Stimulated activated CD4-positive, alpha-beta T cell treated with anti-CD3 and anti-CD28 coated beads, Interleukin-1b, Interleukin-23, amount 100 ng/mL, for 24 hours (primary cell): ENCODE data around the gene TRABD2B.

Experiments
- DNase-seq, 4 experiments: peaks; one replicate each; pipeline ENCODE4 v3.0.0-alpha.2; 2020; ENCODE audit warnings: low read depth in 4 of 4, low spot score in 1 of 4

The TRABD2B gene

DNA sequence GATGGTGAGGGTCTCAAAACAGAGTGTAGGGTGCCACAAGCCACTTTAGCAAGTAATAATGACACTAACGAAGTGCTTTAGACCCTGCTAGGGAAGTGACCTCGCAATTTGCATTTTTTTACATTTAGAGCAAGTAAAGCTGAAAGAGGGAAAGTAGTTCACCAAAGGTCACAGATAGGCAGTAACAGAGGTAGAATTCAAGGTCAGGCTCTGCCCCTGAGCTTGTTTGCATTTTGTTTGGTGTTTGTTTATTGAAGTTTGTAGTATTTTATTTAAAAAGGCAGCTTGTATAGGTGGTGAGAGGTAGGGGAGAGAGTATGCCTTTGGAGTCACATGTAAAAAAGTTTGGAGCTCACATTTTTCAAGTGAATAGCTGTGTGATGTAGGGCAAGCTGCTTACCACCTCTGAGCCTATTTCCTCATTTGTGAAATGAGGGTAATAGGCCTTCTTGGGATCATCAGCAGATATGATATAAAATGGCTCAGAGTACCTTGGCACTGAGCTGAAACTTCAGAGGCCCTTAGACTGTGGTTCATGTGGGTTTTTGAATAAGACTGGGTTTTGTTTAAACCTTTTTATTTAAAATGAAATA is 142.5 kb downstream of the TRABD2B start:
- no peak for DNase-seq

DNA sequence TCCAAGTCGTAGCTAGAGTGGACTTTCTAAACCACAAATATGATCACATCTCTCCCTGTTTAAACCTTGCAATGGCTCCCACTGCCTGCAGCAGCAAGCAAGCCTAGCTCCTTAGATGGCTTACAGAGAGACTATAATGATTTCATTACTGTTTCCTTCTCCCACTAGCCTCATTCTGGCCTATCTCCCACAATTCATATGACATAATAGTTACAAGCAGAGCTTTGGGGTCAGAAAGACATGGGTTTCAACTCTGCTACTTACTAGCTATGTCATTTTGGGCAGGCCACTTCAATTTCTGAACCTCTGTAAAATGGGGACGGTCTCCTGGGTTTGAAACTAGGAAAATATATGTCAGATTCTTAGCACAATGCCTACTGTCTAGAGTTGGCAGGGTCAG is 143.3 kb downstream of the TRABD2B start:
- no peak for DNase-seq

DNA sequence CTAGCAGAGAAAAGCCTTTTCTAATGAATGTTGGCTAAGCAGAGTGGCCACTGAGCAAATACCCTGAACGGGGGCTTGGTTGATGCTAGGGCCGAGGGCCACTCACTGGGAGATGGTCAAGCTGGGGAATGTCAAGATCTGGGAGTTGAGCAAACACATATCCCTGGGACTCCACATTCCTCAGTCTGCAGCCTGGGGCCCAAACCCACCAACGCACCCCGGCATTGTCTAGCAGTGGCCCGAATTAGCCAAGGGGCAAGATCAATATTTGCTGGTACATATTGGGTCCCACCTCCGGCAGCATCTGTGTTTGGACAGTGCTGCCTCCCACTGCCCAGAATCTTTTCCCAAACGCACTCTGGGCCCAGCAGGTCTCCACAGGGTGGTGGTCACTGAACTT is 144.1 kb downstream of the TRABD2B start:
- no peak for DNase-seq

DNA sequence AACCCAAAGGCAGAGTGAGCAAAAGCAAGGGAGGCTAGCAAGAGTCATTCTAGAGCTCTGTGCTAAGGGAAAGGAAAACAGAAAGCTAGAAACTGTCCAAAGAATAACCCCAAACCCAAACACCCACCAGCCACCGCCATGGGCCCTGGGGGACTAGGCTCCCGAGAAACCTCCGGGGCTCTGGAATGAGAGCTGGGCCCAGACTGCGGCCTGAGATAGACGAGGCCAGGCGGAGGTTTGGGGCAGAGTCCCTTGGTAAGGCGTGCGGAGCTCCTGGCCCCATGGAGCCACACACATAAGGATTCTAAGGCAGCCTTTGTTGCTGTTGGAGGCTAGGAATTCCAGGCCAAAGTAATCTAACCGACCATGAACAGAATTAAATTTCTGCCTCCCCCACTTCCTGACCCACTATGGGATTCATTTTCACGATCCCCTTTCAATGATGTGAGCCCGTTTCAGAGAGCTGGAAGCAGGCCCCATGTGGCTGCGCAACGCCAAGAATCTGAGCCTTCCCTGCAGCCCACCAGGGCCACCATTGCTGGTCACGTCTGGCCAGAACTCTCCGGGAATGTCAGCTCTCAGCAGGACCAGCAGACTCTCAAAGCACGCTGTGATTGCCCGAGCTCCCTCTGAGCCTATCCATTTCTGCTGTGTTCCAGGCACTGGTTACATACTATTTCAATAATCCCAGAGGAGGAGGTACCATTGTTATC is 145.0 kb downstream of the TRABD2B start:
- no peak for DNase-seq

DNA sequence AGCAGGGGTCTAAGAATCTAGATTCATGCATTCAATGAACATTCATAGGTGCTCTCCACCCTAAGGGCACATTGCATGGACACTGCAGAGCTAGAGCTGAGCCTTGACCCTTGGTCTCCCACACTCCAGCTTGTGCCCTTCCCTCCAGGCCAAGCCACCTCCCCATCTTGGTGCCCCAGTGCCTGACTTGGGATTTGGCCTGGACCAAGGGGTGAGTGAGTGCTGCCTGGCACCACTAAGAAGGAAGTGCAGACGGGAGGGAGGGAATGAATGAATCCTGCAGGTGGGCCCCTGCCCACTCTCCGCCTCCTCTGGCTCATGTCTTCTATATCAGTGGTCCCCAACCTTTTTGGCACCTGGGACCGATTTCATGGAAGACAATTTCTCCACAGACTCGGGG is 146.7 kb downstream of the TRABD2B start:
- DNase-seq, result no peak

DNA sequence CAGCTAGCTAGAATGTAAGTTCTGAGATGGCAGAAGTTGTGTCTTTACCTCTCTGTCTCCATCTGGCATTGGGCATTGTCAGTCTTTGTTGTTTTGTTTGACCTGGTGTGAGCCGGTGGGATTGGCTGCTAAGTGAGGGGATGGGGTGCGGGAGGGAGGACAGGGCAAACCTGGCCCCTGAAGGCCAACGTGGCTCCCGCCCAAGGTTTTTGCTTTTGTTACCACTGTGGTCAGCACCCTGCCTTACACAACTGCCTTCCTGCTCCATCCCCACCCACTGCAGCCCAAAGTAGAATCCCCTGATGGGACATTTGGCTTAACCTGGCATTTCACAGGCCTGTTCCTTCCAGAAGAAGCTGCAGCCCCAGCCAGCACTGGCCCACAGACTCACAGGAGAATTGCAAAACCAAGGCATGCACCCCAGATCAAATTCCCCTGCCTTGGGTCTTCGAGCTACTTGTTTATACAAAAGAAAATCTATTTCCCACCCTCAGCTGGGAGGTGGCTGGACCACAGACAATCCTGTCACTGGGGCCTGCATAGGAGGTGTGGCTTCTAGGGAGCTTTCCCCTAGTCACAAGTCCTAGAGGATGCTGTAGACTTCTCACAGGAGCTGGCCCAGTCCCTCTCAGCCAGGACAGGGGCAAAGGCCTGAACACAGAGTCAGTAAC is 147.5 kb downstream of the TRABD2B start:
- DNase-seq, result no peak

DNA sequence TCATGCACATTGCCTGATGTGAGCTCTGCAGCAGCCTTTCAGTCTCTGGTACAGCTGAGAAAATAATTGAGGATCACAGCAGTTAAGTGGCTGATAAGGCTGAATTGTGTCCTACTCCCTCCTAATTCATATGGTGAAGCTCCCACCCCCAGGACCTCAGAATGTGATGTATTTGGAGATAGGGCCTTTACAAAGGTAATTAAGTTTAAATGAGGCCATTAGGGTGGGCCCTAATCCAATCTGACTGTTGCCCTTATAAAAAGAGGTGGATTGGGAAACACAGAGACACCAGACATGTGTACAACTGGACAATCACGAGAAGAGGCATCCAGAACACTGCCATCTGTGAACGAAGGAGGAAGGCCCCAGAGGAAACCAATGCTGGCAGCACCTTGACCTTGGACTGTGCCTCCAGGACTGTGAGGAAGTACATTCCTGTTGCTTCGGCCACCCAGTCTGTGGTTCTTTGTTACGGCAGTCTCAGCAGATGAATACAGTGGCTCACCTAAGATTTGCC is 148.1 kb downstream of the TRABD2B start:
- no peak for DNase-seq

DNA sequence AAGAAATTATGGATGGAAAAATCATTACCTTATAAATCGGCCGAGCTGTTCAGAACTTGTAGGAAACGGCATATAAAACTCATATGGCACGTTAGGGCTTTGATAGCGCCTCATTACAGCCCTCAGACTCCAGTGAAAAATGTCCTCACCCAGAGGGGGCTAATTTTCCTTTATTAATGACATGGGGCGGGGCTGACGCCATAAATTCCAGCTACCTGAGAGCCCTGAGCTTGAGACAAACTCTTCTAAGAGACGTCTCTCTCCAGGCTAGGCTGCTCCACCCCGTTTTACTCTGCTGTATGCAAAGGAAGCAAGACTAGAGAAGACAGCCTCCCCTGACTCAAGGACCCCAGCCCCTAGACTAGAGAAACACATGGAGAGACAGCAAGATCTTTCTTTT is 149.4 kb downstream of the TRABD2B start:
- no peak for DNase-seq

DNA sequence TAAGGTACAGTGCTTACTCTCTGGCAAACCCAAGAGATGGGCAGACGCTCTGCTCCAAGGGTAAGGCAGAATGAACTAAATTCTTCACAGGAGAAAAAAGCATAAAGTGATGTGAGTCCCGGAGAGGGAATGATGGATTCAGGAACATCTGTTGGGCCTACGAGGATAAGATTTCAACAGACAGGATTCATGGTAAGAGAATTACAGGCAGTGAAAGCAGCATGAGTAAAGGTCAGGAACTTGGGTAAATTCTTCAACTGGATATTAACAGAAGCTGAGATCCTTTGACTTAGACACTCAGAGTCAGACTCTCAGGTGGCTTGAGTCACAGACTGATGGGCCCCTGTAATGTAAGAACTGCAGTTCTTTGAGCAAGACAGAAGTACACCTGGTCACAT is 152.6 kb downstream of the TRABD2B start:
- DNase-seq, result no peak

DNA sequence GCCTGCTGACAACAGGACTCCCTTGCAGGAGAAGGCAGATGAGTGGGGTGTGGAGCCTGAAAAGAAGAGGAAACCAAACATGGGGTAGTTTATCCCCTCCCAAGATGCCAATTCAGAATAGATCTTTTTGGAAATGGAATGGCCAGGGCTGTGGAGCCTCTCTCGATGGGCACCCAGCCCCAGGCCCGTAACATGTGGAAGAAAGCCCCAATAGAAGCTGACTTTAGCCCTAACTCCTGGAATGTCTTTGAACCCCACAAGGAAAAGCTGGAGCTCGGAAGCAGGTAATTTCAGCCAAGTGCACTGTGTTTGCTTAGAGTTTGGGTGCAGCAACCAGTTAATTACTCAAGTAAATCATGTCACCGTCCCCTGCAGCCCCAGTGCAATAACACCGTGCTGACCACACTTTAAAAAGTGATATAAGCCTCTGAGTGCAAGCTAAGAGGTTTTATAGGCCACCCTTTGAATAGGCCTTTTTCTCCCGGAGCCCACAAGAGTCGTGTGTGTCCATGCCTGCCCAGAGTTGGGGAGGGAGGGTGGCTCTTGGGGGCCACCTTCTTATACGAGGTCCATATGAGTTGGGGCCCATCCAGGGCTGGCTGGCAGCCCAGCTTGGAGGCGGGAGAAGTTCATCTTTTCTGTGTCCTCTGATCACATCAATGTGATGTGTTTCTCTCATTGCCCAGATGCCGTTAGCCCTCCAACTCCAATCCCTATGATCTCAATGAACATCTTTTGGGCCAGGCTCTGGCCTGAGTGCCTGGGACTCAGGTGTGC is 153.2 kb downstream of the TRABD2B start:
- DNase-seq, result no peak

DNA sequence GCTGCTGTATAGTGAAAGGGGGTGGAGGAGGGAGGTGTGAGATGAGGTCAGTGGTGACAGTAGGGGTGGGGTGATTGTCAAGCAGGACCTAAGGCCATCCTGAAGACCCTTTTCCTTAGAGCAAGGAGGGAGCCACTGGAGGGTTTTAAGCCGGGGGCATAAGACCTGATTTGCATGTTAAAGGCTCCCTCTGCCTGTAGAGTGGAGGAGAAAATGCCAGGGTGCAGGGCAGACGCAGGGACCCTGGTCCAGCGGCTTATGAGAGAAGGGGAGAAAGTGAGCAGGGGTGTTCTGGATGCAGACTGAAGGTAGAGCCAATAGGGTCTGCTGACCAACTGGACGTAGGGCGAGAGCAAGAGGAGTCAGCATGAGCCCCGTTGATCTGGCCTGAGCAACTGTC is 154.1 kb downstream of the TRABD2B start:
- DNase-seq, result no peak

DNA sequence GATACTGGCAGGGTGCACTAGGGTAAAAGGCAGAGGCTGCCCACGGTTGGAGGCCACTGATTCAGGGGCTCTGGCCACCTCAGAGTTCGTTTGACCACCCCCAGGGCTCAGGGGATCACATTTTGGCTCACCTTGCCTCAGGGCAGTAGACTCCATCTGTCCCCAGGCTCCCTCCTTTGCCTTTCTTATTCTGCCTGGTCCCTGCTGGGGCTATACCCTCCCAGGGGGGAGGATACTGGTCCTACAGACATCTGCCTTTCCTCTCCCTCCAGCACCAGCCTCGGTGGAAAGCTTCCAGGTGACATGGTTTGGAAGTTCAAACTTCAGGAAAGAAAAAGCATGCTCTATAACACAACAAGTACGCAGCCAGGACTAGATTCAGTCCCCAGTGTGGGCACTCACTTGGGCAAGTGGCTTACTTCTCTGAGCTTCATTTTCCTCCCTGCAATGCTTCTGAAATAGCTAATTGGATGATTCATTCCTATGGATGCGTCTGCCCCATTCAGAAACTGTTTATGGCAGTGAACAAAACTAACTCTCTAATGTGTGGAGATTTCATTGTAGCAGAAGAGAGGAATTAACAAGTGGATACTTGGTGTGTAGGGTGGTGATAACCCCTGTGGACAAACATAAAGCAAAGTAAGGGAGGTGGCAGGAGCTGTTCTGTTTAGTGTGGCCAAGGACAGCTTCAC is 154.8 kb downstream of the TRABD2B start:
- DNase-seq, result no peak

DNA sequence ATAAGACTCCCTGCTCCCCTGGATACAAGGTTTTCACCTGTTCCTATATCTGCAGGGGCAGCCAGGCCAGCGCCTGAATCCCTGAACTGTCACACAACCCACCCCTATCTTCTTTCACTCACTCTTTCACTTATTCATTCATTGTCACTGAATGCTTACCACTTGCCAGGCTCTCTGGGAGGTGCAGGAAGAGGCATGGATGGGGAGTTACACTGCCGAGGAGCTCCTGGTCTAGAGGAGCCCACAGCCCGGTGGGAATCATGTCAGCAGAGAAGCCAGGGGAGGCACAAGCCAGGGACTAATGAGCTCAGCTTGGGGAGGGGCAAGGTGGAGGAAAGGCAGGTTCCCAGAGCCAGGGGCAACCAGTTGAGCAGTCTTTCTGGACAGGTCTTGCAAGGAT is 155.8 kb downstream of the TRABD2B start:
- DNase-seq, result no peak

DNA sequence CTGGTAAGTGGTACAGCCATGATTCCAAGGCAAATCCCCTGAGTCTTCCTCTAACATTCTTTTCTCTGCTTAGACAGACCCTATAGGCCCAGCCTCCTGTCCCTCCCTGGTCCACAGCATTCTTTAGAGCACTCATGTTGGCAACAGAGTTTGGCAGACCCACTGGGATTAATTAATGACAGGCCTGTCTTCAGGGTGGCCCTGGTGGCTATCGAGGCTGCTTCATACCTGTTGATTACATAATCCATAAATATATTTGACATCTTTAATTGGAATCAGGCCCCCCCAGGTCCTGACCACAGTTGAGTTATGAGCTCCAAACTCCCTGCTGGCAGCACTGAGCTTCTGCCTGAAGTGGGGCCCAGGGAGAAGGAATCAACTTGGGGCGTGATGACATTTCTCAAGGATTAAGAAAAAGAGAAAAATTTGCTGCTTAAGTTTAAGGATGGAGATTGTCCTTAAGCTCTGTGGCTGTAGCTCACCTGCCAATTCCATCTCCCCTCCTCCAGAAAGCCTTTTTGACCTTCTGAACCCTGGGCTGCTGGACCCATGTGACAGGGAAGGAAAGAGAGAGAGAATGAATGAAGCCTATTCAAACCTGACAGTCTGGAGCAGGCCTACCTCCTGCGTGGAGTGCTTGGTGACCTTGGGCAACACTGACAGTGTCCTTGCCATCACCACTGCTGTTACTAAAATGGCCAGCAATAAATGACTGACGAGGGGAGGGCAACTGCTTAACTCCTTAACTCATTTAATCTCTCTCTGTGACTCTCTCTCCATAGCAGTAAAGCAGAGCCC is 156.6 kb downstream of the TRABD2B start:
- no peak for DNase-seq

DNA sequence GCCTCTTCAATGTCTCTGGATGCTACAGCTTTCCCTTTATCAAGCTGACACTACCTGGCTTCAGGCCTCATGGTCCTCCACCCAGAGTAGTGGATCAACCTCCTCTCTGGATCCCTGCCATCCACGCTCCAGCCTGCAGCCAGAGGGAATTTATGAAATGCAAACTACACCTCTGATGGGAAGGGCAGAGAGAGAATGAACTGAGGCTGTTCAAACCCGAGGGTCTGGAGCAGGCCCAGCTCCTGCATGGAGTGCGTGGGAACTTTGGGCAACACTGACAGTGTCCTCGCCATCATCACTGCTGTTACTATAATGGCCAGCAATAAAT is 157.8 kb downstream of the TRABD2B start:
- DNase-seq, result no peak

DNA sequence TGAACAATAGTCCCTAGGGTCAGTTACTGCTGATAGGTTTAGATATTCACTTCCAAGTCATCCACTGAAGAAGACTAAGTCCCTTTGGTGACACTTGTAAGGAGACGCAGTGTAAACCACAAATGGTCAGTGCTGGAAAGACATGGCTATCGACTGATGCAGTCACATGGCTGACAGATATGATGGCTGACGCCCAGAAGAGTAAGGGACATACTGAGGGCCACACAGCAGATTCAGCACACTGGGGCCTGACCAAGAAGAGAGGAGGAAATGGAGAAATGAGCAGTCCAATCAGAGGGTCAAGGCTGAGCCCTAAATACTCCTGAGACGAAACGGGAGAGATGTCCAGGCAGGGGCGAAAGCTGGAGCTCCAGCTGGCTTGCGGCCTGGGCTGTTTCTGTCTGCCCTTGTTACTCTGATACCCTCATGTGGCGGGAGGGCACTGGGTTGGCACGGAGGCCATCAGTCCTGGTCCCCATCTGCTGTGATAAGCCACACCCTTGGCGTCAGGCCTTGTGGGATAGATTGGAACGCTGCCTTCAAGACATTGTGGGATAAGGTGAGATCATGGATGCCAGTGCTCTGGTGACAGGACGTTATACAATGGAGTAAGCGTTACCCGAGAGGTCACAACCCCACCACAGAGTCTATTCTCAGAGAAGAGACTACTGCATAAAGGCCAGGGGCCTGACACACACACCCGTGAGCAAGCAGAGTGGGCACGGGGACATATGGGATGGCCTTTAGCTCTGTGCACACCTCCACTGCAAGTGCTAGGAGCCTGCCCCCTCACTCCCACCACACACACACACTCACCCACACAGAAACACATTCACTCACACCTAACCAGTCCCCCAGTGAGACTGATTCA is 158.4 kb downstream of the TRABD2B start:
- no peak for DNase-seq

DNA sequence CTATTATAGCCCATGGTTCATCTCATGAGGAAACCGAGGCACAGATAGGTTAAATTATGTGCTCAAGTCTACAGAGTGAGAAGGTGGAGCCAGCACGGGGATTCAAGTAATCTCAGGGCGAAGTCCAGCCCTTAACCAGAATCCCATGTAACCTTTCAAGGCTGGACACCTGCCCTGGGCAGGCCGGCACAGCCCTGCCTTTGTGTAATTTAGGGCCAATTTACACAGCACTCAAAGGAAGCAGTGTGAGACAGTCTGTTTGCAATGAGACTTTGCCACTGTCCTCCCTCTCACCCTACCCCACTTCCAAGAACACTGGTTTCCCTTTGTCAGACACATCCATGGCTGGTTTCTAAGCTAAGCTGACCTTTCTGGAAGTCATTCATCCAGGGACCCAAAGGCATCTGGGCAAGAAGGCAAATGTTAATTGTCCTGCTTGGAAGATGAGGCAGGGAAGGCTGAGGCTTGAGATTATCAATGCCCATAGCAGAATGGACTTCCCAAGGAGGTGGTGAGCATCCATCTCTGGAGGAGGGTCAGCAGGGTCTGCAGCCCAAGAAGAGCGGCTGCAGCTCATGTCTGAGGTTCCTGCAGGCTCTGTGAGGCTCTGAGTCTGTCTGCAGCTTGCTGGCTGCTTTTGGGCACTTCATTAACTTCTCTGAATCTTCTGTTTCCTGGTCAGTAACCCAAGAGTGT is 159.2 kb downstream of the TRABD2B start:
- DNase-seq, result no peak

DNA sequence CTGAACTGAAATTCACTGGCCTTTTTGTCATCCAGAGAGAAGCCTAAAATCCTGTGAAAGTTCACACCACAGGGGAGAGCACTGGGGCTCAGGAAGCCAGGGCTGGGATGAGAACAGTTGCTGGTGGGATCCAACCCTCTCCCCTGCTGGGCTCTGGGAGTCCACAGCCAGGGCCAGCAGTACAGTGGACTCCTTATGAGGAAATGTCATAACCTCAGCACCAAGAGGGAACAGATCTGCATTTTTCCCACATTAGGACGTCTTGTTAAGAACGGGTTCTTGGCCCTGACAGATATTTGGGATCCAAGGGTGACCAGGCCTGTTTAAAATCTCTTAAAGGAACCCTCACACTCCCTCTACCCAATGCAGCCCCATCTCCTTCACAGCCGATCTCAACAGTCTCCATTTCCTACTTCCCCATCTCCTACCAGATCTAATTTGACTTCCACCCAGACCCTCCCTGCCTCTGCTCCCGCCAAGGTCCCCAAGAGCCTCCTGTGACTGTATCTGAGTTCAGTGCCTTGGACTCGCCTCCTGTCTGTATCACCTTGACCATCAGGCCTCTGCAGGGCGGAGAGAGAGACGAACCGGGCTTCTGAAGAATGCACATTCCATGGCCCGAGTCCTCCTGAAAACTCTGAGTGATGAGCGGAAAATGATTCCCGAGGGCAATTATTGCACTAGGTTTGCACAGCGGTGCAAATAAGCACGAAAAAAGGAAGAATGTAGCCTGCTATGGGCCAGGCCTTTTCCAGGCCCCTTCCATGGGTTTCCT is 159.9 kb downstream of the TRABD2B start:
- DNase-seq, result no peak
